DMS153 treated with DMSO at 0.1 percent for 48 hours (cell line): ENCODE results near the gene AUP1.
"Not testable (repeated sequence)": the region's sequence is repeated elsewhere in the genome, so short reads cannot be mapped to it uniquely, and the experiment has no call there.

ENCODE experiments used
- DNase-seq: peaks from one replicate; lab custom pipeline; 2025; ENCODE audit not compliant: unreplicated experiment; lab: John Stamatoyannopoulos, UW

The AUP1 gene

DNA sequence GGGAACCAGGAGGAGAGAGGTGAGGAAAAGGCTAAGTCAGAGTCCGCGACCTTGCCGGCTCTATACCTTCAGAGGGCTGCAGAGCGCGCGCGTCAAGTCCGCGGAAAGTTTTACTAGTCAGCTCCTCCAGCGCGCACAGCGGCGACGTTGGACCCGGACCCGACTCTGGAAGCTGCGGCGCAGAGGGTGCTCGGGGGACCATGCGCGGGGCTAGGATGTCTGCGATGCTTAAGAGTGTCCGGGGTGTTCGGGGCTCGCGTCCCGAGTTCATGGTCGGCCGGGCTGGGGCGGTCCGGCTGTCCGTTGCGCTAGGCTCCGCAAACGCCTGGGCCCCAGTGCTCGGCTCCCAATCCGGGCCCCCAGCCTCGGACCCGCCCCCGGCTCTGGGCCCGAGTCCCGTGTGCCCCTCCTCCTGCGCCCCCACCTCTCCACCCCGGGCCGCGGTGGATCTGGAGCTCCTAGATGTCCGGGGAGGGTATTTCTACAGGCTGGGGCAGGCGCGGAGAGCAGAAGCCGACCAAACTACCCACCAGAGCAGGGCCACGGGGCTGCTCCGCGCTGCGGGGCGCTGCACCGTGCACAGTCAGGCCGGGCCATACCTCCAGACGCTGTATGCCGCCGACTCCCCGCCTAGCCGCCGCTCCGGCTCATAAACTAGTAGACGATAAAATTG, 30.1 kb downstream of the AUP1 start, which contains the start of gene LBX2:
TSS of gene LBX2 (minus strand) at position 337 of the 673 bp plus-strand sequence. CDS start at position 271, 66 bp downstream.
- DNase-seq: no peak

DNA sequence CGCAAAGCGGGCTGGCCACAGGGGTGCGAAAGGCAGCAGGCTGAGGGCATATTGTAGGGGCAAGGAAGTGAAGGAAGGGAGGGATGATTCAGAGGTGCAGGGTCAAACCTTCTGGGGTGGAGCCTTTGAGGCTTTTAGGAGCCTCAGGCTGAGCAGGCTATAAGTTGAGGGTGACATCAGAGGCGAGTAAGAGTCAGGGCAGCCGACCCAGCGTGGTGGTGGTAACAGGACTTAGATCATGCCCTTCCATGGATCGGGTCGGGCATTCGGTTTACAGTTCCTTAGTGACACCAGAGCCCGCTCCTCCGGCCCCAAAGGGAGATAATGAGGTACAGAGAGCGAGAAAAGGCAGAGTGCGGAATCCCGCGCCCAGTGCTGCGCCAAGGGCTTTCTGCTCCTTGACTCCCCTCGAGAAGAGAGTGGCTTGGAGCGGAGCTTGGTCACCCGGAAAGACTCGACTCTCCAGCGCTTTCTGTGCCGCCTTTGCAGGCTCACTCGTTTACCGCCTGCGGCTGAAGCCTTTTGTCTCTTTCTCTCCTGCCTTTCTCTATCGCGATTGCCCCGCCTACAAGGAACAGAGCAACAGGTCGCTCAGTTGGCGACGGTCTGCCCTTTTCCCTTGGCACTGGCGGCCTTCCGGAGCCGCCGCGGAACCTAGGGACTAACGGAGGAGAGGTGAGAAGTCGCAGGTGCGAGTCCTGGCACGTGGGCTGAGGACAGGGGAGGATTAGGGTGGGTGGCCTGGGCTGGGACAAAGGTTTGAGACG, 30.8 kb downstream of the AUP1 start:
- DNase-seq: no peak

DNA sequence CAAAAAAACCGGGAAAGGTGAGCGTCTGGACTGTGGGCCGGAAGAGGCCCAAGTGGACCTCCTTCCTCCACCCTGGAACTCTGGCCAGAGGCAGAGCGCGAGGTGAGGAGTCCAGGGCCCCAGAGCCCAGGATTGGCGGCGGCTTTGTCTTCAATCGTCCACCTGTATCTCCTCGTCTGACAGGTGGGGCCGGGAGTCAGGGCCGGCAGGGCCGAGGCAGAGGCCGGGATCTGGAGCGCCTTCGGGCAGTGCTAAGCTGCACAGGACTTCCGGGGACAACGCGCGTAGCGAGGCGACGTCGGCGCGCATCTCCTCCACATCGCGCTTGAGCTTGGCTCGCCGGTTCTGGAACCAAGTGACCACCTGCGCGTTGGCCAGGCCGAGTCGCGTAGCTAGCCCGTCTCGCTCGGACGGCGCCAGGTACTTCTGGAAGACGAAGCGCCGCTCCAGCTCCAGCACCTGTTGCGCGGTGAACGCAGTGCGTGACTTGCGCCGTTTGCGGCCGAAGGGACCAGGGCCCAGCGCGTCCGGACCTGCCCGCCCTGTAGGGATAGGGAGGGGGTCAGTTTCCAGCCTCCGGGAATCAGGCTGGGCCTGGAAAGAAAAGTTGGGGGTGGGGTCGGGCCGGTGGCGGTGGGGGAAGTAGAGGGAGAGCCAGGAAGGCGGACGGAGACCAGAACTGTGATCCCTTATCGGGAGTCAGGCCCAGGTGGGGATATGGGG, 31.6 kb downstream of the AUP1 start:
- peak; percentile 41 for DNase-seq

DNA sequence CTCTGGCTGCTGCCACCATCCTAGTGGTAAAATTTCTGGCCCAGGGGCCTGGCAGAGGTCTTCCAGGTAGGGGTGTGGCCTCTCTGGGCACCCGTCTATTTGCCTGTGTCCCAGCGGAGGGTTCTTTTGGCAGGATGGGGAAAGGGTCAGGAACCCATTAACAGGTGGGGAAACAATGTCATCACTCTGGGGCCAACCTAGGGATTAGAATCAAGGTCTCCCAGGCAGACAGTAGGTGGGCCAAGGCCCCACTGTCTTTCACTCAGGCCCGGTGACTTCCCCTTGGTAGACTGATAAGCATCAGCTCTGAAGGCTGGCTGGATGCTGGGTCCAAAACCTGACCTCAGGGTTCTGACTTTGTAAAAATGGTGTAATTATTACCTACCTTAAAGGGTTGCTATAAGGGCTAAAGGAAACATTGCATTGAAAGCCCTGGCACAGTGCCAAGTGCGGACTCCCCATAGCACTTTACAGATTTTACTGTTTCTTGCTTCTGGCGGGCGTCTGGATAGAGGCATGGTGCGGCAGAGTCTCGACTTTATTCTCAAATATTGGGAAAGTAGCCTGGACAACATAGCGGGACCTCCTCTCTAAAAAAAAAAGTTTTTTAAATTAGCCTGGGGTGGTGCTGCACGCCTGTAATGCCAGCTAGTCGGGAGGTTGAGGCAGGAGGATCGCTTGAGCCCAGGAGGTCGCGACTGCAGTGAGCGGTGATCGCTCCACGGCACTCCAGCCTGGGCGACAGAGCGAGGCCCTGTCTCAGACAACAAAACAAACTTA, 32.3 kb downstream of the AUP1 start:
- no peak for DNase-seq

DNA sequence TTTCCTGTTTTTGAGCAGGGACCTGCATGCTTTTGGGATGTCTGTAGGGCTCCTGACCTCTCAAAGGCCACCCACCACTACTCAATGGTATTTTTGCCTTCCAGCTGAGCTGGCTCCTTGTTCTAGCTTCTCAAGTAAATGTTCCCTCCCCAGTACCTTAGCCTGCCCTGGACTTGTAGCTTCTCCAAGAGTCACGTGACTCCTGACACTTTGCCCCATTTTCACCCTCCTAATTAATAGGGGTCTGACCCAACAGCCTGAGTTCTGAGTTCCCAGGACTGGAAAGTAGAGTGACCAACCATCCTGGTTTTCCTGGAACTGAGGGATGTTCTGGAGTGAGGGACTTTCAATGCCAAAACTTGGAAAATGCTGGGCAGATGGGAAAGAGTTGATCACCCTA, 34.1 kb downstream of the AUP1 start:
- DNase-seq: no peak

DNA sequence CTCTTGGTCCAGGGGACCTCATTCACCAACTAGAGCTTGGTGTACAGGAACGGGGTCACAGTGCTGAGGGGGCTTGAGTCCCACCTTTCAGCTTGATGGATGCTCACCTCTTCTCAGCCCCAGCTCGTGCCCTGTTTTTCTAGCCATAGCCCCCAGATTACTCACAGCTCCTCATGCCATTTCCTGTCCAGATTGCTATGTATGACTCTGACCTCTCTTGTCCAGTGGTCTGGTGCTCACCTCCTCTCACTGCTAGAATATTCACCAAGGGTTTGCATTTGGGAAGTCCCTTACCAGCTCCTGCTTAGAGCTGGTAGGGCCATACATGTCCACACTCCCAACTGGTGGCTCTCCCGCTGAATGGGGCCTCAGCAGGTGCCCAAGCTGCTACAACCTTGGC, 36.0 kb downstream of the AUP1 start:
- no peak for DNase-seq

DNA sequence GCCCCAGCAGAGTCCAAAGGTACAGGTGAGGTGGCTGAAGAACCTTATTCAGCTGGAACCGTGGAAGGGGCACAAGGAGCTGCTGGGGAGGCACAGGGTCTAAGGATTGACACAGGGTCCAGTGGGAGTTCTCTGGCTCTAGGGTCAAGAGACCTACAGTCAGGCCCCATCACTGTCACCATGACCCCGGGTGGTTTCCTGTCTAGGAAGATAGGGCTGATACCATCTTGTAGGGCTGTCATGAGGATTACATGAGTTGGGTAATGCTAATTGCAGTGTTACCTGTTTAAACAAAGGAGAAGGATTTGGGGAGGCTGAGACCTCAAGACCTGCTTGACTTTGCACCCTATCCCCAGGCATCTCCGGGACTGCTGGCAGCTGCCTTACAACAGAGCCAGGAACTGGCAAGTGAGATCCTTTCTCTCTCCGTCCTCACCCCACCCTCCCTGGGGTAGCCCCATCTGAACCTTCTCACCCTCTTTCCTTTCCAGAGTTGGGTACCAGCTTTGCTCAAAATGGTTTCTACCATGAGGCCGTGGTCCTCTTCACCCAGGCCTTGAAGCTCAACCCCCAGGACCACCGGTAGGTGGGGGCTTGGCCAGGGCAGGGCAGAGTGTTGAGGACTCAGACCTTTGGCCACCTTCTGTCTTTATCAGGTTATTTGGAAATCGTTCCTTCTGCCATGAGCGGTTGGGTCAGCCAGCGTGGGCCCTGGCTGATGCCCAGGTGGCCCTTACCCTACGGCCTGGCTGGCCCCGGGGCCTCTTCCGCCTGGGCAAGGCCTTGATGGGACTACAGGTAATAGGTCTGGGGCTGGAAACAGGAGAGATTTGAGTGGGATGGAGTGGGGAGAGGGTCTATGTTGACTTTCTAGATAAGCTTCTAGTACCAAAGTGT, 37.6 kb downstream of the AUP1 start:
- DNase-seq: no peak

DNA sequence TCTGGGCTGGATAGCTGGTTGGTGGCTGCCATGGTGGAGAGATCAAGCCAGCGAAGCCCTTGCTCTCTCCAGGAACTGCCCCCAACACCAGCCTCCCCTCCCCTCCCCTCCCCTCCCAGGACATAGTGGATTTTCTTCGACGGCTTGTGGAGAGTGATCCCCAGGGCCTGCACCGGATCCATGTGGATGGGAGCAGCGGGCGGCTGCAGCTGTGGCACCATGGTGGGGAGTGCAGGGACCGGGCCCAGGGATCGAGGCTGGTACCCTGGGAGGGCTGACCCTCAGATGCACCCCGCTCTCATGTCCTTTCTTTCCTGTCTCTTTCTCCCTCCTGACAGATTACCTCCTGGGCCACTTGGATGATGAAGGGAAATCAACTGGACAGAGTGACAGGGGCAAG, 39.6 kb downstream of the AUP1 start:
- no peak for DNase-seq

DNA sequence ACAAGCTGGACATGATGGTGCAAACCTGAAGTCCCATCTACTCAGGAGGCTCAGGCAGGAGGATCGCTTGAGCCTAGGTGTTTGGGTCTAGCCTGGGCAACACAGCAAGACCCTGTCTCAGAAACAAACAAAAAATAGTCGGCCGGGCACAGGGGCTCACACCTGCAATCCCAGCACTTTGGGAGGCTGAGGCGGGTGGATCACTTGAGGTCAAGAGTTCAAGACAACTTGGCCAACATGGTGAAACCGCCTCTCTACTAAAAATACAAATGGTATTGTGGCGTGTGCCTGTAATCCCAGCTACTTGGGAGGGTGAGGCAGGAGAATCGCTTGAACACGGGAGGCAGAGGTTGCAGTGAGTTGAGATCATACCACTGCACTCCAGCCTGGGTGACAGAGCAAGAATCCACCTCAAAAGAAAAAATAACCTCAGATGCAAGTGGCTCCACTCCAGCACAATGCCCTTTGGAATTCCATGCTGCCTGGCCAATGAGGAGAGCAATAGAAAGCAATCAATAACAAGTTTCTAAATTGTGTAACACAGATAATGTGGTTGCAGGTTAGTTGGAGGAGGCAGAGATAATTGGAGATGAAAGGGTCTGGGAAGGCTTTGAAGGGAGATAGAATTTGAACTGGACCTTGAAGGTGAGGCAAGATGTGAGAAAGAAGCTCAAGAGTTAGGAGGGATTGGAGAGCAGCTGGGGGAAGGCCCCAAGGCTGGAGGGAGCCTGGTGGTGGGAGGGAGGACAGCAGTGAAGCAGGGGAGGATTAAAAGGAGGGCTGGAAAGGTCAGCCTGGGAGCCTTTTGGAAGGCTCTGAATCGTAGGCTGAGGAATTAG, 40.6 kb downstream of the AUP1 start:
- no peak for DNase-seq

DNA sequence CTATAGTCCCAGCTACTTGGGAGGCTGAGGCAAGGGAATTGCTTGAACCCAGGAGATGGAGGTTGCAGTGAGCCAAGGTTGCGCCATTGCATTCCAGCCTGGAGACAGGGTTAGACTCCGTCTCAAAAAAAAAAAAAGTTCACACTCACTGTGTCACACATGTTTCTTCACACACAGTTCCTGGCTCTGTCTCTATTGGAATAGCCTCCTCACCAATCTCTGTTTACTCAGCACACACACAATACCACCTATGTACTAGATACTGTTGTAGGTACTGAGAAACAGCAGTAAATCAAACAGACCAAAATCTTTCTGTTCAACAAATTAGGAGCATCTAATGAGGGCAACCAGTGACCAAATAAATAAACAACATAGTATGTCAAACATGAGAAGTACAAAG, 43.4 kb downstream of the AUP1 start:
- no peak for DNase-seq

DNA sequence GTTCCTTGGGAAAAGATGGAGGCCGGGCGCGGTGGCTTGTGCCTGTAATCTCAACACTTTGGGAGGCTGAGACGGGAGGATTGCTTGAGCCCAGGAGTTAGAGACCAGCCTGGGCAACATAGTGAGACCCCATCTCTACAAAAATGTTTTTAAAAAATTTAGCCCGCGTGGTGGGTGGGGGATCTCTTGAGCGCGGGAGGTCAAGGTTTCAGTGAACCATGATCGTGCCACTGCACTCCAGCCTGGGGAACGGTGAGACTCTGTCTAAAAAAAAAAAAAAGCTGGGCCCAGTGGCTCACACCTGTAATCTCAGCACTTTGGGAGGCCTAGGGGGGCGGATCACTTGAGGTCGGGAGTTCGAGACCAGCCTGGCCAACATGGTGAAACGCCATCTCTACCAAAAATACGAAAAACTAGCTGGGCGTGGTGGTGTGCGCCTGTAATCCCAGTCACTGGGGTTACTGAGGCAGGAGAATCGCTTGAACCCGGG, 45.8 kb downstream of the AUP1 start:
- not testable (repeated sequence) for DNase-seq

DNA sequence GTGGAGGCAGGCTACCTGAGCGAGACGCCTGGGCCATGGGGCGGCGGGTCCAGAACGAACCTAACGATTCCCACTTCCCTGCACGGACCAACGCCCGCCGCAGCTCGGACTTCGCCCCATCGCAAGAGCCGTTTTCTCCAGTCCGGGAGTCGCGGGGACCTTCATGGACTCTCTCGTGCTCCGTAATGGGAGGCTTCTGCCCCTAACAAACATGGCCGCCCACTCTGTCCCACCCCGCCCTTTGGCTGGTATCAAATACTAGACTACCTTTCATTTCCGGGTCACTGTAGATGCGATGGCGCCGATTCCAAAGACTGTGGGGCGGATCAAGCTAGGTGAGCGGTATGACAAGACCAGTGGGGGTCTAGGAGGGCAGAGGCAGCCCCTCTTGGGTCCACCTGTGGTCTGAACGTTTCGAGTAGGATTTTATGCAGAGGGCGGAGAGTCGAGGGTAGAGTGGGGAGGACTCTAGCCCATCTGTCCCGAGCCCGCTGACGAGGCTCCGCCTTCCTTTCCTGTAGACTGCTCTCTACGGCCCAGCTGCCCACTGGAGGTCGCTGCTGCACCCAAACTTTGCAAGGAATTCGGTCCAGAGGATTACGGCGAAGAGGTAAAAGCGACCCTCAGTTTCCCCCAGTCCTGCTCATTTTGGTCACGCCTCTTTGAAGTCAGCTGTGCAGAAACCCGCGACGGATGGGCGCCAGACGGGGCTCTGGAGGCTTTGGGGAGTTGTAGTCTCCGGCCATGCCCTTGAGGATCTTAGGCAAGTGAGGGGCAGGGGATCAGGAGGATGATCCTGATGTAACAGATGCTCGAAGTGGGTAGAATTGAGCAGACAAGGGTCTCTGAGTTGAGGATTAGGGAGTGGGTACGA, 46.5 kb downstream of the AUP1 start, which contains the start of the genes CCDC142 and TTC31:
TSS of gene CCDC142 (minus strand) at position 198 of the 874 bp plus-strand sequence. CDS start at position 37, 161 bp downstream.
TSS of gene TTC31 (plus strand) at position 281 of the 874 bp plus-strand sequence. CDS start at position 296, 15 bp downstream.
- peak; percentile 98 for DNase-seq

DNA sequence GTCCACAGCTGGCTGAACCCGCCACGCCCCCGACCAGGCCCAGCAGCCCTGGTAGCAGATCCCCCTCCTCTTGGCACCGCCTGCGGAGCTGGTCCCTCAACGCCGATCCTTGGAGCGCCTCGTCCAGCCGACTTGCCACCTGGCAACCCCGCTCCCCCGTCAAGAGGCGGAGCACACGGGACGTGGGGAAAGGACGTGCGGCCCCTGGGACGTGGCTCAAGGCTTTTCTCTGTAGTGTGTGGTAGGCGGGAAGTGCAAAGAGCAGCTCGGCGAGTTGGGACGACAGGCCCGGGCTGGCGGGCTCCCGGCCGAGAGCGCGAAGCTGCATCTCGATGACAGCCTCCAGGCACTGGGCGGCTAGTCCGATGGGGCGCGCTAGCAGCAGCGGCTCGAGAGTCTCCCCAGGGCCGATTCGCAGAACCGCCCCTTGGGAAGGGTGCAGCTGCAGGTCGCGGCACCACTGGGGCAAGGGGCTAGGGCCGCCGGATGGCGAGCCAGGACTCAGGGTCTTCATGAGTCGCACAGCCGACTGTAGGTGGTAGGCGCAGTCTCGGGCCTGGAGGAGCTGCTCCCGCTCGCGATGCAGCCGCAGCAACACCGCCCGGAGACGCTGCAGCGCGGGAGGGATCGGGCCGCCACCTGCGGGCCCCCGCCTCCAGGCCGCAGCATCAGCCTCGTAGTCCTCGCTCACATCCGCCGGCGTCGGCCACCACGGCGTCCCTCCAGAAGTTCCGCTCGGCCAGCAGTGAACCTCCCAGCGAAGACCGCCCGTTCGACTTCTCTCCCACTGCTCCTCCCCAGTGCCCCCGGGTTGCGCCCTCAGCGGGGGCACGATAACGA, 47.3 kb downstream of the AUP1 start:
- no peak for DNase-seq

DNA sequence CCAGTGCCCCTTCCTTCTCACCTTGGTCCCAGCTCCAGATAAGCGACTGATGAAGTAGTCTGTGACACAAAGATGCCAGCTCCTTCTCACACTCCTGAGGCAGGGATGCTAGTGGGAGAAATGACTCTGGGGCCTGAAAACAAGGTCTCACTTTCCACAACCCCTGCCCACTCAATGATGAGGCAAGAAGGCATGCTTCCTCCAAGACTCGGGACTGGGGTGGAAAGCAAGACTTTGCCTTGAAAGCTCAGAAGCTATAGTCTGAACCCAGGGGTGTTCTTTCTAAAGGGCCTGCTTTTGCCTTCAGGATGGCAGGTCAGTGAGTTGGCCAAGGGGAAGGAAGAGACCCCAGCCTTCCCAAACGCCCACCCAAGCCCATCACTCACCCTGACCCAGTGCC, 48.1 kb downstream of the AUP1 start:
- no peak for DNase-seq
